DMS114 treated with DMSO at 0.1 percent for 48 hours (cell line): ENCODE data around the gene POLK.
"Not testable (repeated sequence)": the region's sequence is repeated elsewhere in the genome, so short reads cannot be mapped to it uniquely, and the experiment has no call there.

Source experiments
- DNase-seq: peaks from one replicate; lab custom pipeline; 2025; ENCODE audit not compliant: unreplicated experiment; lab: John Stamatoyannopoulos, UW

Gene POLK

DNA sequence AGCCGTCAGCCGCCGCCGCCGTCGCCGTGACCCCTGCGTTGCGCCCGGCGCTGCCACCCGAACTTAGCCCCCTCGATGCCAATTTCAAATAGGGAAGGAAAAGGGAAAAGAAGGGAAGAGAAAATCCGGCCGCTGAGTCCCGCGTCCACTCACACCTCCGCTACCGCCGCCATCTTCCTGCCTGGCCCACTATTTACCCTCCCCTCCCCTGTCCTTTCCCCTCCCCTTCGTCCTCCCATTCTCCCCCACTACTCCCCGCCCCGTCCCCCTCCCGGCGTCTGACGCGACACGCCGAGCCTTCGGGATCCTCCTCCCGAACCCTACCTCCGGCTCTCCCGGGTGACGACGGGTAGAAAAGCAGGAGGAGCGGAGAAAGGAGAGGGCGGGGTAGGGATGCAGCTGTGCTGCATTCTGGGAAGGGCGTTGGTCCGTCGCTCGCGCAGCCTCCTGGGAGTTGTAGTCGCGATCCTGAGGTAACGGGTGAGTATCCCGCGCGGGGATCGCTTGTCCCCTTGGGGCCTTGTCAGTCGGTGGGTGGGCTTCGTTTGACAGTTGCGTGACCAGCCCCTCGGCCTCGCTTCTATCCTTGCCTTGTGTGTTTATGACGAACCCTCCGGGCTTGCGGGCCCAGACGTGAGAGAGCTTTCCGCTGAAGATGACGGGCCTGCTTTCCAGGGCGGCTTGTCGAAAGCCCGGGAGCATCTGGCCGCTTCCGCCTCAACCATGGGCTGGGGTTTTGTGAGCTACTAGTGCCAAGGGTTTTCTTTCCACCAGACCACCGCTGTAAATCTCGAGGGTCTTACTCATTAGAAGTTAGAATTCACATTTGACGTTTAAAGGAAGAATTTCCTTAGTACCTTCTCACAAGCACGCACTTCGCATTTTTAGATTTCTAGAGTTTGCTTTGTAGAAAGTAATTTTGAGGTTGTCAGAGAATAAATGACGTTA is at the start of gene POLK, which contains the start of gene CERT1:
Gene POLK (plus strand): TSS at position 457 of the 948 bp plus-strand sequence.
Gene CERT1 (minus strand): TSS at position 195 of the 948 bp plus-strand sequence. CDS start 422 bp downstream, outside the sequence.
- peak; percentile 96 for DNase-seq

DNA sequence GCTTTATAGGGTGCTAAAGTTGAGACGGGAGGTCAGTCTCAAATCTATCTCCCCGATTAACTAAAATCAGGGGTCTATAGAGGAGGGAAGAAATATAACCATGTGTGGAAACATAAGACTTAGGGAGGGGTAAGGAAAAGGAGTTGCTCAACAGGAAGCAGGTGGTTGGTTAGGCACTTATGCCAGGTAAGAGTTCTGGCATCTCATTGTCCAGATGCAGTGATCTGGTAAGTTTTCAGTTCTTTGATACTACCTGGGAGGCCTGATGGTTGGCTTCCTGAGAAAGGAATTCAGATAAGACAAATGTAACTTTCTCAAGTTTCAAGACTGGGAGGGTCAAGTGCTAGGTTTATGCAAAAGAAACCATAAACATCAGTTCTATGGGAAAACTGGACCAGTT is 48.0 kb upstream of the POLK start:
- DNase-seq = no peak

DNA sequence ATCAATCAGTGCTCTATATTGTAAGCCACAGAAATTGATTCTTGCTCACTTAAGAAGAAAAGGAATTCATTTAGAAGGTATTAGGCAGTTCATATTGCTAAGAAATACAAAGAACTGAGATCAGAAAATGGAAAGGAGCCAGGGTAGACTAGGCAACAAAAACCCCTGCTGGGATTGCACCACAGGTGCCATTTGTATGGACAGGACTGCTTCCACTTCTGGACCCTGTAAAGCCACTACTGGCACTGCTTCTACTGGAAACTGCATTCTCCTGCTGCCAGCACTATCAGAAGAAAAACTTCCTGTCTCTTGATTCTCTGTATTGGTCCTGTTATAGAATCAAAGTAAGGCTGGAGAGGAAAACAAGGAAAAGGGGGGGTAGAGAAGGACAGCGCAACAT is 46.2 kb upstream of the POLK start:
- DNase-seq = no peak

DNA sequence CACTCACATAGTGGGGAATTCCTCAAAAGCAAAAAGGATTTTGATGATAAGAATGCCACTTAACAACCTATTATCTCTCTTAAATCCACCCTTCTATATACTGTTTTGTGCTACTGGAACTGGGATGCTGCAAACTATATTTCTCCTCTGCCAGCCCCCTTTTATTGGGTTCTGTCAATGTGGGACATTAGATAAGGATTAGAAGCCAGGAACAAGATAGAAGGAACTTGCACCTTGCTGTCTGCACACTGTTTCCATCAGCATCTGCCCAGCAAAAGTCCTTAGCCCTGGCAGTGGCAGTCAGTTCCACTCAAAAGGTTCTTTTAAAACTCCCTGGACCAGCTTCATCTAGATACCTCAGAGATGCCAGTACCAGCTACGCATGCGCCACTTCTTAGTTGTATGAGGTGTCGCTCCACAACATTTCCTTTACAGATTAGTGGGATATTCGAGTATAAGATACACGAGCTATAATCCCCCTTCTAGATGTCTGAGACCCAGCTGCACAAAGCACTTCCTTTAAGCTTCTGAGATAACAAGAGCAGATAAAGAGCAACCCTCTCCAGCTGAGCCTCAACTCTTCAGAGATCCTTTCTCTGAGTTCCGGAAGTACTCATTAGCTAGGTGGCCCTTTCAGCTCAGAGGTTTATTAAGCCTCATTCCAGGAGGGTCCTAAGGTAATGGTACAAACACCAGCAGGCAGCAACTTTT is 45.5 kb upstream of the POLK start:
- no peak for DNase-seq

DNA sequence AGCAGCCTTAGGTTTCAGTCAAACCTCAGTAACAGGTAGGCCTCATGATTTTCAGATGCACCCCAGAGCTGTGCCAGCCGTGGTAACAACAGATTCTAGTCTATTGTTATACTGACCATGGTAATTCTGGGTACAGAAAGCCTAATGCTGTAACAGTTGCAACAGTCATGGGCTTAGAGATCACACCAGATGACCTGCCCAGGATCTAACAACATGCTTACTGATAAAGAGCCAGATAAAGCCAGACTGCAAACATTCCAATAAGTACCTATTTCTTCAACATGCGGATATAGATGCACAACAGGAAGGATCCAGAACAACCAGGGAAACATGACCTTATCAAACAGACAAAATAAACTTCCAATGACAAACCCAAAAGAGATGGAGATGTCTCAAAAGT is 43.1 kb upstream of the POLK start:
- DNase-seq = no peak

DNA sequence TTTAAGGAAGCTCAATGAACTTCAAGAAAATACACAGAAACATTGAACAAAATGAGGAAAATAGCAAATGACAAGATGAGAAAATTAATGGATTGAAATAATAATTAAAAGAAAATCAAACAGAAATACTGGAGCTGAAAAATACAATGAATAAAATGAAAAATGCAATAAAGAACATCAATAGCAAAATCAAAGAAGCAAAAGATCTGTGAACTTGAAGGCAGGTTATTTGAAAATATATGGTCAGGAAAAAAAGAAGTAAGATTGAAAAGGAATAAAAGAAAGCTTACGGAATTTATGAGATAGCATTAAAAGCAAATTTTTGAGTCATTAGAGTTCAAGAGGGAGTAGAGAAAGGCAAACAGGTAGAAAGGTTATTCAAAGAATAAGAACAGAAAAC is 42.7 kb upstream of the POLK start:
- DNase-seq = no peak

DNA sequence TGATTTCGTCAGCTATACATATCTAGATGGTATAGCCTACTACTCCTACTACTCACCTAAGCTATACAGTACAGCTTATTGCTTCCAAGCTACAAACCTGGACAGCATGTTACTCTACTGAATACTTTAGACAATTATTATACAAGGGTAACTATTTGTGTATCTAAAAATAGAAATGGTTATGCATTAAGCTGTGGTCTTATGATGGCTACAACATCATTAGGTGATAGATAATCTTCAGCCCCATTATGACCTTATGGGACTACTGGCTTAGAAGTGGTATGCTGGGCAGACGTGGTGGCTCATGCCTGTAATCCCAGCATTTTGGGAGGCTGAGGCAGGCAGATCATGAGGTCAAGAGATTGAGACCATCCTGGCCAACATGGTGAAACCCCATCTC is 40.5 kb upstream of the POLK start:
- DNase-seq = no peak

DNA sequence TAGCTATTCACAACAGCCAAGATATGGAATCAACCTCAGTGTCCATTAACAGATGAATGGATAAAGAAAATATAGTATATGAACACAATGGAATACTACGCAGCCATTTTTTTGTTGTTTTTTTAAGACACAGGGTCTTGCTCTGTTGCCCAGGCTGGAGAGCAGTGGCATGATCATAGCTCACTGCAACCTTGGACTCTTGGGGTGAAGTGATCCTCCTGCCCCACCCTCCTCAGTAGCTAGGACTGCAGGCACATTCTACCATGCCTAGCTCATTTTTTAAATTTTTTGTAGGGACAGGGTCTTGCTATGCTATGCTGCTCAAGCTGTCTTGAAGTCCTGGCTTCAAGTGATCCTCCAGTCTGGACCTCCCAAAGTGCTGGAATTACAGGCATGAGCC is 38.7 kb upstream of the POLK start:
- DNase-seq = no peak

DNA sequence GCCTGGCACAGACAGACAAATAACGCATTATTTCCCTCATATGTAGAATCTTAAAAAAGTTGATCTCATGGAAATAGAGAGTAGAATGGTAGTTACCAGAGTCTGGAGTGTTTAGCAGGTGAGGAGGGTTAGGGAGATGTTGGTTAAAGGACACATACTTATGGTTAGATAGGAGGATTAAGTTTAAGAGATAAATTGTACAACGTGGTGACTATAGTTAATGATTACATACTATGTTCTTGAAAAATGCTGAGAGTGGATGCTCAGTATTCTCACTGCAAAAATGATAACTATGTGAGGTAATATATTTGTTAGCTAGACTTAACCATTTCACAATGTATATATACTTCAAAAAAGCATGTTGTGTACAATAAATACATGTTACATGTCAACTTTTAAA is 38.2 kb upstream of the POLK start:
- DNase-seq = no peak

DNA sequence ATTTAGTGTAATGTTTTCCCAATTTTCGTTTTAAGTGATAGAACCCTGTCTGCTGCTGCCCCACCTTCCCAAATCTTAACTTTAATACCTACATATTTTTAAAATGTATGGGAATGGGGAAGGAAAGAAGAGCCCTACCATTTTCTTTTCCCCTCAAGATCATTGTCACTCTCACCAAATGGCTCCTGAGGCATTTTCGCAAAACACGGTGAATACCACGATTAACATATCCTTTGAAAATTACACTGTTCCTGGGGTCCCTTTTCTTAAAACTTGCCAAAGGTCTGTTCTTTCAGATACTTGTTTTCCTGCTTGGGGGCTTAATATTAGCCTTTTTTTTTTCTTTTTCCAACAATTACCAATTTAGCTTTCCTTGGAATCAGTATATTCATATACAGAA is 36.3 kb upstream of the POLK start:
- no peak for DNase-seq

DNA sequence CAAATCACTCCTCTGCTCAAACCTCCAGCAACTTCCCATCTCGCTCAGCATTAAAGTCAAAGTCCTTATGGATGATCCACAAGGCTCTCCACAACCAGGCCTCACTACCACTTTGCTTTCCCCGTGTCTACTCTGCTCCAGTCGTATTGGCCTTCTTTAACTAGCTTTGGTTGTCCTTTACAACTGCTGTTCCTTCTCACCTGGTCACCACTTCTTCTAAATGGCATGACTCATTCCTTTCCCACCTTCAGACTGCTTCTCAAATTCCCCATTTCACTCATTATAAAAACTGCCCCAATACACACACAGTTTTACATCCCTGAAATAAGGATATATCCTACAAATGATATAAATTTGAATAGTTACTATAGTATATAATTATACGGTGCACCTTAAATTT is 30.7 kb upstream of the POLK start:
- no peak for DNase-seq

DNA sequence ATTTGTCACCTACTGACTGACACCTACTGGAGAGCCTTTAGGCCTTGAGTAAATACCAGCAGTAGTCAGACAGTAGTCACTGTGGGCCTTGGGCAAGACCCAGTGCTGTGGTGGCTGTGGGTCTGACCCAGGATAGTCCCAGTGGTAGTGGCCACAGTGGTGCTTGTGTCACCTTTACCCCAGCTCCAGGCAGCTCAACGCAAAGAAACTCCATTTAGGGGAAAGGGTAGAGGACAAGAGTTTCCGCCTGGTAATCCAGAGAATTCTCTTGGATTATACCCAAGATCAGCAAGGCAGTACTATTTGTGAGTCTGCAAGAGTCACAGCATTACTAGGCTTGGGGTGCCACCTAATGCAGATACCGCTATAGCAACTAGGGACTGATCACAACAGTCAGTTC is 29.2 kb upstream of the POLK start:
- no peak for DNase-seq

DNA sequence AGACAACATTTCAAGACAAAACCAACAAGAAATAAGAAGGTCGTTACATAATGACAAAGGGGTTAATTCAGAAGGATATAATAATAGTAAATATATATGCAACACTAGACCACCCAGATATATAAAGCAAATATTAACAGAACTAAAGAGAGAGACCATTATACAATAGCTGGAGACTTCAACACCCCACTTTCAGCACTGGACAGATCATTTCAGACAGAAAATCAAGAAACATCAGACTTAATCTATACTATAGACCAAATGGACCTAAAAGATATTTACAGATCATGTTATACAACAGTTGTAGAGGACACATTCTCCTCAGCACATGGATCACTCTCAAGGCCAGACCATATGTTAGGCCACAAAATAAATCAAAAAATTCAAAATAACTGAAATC is 27.1 kb upstream of the POLK start:
- DNase-seq = no peak

DNA sequence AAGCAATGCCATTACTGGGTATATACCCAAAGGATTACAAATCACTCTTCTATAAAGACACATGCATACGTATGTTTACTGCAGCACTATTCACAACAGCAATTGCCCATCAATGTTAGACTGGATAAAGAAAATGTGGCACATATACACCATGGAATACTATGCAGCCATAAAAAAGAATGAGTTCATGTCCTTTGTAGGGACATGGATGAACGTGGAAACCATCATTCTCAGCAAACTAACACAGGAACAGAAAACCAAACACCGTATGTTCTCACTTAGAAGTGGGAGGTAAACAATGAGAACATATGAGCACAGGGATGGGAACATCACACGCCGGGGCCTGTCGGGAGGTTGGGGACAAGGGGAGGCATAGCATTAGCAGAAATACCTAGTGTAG is 21.8 kb upstream of the POLK start:
- DNase-seq = not testable (repeated sequence)

DNA sequence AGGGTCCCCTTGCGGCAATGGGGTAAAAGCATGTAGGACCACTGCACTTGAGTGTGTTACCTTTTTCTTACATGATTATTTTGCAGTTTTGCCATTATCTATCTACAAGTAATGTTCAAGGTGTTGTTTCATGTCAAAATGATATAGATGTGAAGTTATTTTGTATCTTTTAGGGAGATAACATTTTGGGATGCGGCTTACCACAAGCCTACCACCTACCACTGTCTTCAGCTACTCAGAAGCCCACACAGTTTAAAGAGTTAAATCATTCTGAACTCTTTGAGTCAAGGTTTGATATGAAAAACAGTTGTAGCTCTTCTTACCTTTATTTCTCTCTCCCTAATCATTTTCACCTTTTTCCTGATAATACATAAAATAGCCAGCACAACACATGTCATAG is 20.1 kb upstream of the POLK start:
- DNase-seq = no peak

DNA sequence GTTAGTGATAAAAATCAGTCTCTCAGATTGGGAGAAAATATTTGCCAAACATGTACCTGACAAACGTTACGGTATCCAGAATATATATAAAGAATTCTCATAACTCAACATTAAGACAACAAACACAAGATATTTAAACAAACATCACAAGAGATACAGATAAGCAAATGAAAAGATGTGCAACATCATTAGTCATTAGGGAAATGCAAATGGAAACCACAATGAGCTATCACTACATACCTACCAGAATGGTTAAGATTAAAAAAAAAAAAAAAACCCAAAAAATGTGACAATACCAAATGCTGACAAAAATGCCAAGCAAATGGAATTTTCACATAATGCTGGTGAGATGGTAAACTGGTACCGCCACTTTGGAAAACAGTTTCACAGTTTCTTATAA is 15.7 kb upstream of the POLK start:
- no peak for DNase-seq

DNA sequence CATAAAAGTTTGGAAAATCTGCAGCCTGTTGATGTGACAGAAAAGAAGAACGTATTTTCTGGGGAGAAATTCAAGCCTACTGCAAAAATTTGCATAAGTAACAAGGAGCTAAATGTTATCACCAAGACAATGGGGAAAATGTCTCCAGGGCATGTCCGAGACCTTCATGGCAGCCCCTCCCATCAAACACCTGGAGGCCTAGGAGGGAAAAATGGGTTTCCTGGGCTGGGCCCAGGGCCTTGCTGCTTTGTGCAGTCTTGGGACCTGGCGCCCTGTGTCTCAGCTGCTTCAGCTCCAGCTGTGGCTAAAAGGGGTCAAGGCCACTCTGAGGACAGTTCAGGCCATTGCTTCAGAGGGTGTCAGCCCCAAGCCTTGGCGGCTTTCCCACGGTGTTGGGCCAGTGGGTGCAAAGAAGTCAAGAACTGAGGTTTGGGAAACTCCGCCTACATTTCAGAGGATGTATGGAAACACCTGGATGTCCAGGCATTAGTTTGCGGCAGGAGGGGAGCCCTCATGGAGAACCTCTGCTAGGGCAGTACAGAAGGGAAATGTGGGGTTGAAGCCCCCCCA is 13.4 kb upstream of the POLK start:
- no peak for DNase-seq

DNA sequence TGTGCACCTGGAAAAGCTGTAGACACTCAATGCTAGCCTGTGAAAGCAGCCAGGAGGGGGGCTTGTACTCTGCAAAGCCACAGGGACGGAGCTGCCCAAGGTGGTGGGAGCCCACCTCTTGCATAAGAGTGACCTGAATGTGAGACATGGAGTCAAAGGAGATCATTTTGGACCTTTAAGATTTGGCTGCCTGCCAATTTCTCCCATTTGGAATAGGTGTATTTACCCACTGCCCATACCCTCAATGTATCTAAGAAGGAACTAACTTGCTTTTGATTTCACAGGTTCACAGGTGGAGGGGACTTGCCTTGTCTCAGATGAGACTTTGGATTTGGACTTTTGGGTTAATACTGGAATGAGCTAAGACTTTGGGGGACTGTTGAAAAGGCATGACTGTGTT is 12.8 kb upstream of the POLK start:
- DNase-seq = not testable (repeated sequence)

DNA sequence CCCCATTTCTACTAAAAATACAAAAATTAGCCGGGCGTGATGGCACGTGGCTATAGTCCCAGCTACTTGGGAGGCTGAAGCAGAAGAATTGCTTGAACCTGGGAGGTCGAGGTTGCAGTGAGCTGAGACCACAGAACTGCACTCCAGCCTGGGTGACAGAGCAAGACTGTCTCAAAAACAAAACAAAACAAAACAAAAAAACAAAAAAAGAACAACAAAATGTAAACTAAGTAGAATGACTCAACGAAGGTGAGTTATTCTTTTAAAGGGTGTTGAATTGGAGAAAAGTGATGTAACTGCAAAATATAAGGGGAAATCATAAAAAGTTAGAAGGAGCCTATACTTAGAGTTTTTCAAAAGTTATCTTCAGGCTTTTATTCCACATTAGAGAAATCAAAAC is 6.6 kb upstream of the POLK start:
- DNase-seq = not testable (repeated sequence)

DNA sequence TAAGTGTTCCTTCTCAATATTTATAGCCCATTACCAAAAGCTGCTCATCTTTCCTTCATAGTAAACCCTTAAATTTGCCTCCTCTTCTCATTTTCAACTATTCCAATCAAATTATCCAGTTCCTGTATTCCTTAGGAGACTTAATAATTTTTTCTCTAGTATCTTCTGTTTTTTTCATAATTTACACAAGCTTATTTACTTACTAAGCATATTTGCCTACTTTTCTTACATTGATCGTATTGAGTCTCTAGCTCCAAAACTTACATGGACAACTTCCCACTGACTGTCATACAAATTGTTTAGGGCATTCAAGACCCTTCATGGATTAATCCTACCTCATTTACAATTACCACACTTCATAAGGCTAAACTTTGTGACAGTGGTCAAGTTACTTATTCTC is 3.9 kb upstream of the POLK start:
- DNase-seq = no peak

DNA sequence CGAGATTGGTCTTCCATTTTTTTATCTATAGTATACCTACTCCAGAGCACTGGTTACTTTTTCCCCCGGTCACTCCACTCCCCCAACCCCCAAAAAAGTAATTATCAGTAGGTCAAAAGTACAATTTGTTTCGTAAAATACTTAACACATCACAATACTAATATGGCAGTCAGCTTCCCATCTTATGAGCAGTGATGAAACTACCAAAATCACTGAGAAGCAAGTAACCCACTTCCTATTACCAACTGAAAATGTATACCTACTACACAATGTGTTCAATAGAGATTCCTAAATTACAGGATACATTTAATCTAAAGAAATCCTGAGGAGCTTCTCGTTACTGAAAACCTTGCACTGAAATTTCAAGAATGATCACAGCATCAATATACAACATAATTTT is 2.1 kb upstream of the POLK start:
- DNase-seq = no peak

DNA sequence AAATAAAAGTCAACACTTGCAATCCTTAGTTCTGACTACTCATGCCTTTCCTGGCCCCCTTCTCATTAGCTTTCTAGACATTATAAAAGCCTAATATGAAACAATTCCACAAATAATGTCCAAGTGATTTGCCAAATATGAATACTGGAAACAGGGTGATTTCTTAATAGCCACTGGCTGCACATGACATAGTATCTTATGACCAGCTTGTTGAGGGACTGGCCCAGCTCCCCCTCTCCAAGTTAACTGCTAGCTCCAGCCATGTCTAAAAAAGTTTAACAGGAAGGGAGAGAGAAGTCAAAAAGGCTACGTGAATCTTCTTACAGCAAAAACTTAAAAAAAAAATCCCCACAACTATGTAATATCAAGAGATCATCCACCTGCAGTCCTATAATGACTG is 1.7 kb upstream of the POLK start:
- DNase-seq = no peak
